Dedifferentiated amniotic fluid mesenchymal stem cell (primary cell): ENCODE measurements around the gene ESPL1.
A peak's percentile ranks its signal among the peaks of the same experiment; 100 is the strongest.

ENCODE experiments used
- DNase-seq: peaks from one replicate; pipeline ENCODE4 v3.0.0-alpha.2; 2016; ENCODE audit errors: extremely low spot score

The ESPL1 gene

GRCh38 chr12:53267999-53268629, at the start of gene ESPL1:
TSS of gene ESPL1 (plus strand) at chr12:53268299. CDS start at chr12:53268767, 468 bp downstream.
- peak; percentile 45 for DNase-seq

GRCh38 chr12:53218551-53219291, 49.4 kb upstream of the ESPL1 start:
- peak; percentile 47 for DNase-seq

DNA sequence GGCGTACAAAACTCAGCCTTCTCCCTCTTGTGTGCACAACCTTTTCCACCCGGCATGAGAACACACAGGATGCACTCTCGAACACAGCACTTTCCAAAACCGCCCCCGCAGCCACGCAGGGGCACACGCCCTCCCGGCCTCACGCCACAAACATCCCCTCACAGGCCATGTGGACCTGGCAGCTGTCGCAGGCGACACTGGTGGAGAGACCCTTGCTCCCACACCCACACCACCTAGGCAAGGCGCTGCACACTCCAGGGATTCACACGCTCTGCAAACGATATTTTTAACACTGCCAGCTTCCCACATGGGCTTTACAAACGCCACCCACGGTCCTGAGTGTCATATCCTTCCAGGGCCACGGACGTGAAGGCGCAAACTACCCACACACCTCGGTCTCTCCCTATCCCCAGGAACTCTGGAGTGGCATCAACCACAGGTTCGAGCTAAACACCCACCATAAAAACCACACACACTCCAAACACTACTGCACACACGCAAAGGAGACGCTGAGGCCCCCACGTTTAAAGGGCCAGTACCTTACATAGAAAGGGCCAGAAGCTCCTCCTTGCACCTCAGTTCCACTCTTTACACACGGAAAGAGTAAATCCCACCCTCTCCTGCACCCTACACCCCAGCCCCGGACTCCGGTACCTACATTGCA, 48.7 kb upstream of the ESPL1 start:
- DNase-seq: peak; percentile 42

DNA sequence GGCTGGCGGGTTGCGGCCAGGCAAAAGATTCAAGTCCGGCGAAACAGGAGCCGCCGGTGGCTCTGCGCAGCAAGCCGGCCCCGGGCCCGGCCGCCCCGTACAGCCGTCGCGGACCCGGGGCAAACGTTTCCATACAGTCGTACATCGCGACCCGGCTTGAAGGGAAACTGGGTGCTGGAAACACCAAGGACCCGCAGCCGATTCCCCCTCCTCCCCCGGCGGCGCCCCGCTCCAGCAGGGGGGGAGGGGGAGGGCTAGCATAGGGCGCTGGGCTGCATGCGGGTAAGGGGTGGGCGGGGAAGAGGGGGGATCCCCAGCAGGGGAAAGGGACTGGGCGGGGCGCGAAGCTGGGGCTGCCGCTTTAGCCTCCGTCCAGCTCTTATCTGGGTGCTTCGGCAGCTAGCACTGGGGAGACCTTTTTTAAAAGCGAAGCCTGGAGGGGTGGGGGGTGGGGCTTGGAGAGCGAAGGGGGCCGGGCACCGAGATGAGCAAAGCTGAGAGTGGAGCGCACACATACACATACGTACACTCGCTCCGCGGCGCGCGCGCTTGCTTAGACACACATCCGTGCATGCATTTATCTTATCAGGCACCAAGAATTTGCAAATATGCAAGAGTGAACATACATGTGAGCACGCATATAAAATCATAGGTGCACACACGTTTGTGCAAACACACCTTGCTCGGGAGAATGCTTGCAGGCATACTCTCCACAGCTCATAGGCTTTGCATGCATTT, 48.0 kb upstream of the ESPL1 start:
- DNase-seq: peak; percentile 45

DNA sequence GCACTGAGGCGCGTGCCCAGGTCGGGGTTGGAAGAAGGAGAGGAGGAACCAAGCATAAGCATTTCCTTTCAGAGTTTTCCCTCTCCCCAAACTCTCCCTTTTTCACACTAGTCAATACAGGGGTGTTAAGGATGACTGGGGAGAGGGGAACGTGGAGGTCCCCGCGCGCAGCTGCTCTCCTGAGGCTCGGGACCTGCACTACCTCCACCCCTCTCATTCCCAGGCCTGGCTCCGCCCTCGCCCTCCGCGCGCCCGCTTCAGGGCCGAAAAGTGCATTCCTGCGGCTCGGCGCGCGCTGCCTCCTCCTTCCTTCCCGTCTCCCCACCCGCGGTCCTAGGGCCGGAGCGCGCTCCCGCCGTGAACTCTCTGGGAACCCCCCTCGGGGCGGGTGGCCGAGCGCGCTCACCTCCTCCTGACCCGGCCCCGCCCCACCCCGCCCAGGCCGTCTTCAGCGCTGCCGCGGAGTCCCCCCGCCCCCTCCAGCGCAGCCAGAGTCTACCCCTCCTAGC, 47.4 kb upstream of the ESPL1 start:
- DNase-seq: peak; percentile 86

DNA sequence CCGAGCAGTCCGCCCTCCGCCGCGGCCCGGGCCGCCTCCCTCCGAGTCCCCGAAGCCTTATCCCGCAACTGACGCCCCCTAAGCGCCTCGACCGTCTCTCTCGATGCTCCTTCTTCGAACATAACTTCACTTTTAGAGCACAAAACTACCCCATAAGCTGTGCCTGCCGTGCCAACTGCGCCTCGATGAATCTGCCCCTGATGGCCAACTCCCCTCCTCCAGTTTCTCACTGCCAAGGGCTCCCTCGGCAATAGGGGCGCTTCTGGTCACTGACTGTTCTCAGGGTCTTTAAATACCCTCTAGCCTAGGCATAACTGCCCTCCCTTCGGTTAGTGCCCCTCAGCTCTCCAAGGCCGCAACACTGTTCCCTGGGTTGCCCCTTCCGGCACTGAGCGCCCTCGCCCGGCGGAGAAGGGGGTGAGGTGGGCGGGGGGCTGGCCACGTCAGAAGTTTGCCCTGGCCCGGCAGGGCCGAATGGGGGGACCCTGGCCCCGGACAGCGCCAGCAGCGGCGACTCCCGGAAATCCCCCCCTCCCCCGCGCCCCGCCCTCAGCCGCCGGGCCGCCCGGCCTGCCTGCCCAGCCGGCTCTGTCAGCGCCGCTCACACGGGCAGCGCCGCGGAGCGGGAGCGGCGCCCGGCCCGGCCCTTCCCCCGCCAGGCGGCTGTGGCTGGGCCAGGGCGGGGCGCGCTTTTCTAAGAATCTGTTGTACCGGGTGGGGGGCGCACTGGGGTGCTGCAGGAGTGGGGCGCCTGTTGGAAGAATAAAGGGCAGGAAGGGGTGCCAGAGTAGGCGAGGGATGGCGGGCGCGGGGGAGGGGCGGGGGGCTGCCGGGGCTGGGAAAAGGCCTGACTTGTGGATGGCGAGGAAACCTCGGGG, 46.7 kb upstream of the ESPL1 start:
- no peak for DNase-seq

DNA sequence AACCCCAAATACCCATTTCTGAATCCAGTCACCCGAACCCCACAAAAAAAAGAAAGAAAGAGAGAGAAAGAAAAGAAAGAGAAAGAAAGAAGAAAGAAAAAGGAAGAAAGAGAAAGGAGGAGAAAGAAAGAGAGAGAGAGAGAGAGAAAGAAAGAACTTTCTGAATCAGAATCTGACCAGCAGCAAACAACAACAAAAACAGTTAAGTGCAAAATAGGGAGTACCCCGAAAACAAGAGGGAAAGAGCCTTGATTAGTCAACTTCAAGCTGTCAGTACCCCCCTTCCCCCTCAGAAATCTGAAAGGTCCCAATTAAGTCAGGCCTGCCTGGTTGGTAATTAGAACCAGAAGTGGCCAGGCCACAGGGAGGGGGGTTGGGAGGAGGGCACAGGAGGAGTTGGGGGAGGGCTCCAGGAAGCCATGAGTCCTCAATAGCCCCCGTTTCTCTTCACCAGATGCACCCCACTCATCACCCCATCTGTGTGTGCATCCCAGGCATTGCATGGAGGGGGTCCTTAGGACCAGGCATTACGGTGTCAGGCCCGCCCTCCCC, 45.9 kb upstream of the ESPL1 start:
- no peak for DNase-seq

DNA sequence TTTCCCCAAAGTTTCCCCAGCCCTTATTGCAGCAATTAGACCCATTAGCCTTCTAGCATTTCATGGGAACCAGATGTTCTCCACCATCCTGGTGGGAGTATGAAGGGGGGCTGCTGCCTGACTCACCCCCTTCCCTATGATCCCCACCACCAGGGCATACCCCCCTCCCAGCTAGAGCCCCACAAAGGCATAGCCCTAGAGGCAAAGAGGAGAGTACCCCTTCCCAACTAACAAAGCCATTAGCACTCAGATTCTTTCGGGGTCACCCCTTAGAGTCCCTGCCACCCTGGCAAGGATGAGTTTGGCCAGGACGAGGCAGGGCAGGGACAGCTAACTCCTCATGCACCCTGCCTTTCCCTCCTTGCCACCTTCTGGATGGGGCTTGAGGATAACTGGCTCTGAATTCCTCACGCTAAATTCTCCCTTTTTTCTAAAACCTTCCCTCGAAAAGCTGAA, 45.3 kb upstream of the ESPL1 start:
- DNase-seq: no peak

GRCh38 chr12:53223389-53224060, 44.6 kb upstream of the ESPL1 start:
- DNase-seq: peak; percentile 52

- no peak for DNase-seq
Observed at GRCh38 chr12:53224061-53224896, 43.8 kb upstream of the ESPL1 start.

DNA sequence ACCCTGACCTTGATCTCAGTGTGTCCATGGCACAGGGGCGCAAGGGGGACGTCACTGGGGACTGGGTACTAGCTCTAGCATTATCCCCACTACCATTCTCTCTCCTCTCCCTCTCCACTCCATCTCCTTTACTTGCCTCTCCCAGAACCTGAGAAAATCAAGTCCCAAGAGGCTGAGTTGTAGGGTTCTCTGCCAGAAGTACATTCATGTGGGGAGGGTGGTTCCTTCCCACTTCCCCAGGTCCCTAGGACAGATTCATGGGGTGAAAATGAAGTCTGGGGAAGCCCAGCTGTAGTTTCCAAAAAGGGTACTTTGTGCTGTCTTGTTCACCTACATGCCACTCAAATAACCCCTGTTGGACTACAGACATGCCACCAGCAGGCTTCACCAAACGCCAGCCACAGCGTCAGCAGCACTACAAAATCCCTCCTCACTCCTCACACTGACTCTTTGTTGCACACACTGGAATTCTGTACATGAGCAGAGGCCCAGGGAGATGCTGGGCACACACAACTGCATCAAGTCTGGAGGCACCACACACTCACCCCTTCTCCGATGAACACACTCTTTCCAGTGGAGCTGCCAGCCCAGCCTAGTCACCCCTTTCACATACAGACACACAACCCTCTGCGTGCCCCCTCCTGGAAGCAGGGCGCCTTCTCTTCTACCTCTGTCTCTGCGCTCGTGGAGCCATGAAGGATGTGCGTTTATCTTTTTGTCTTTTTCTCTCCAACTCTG, 43.0 kb upstream of the ESPL1 start:
- no peak for DNase-seq

- no peak for DNase-seq
Observed at GRCh38 chr12:53225635-53226424, 42.3 kb upstream of the ESPL1 start.

DNA sequence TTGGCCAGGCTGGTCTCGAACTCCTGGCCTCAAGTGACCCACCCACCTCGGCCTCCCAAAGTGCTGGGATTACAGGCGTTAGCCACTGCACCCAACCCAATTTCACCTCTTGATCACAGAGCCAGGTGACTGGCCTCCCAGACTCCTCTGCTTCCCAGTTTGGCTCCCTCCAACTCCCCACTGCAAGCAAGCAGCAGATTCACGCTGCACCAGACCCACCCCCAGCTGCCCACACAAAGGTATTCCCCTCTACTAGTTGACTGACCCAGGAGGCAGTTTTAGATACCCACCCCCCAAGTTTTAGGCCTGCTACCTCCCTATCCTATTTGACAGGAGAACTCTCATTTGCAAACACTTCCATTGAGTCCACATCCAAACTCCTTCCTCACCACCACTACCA, 41.3 kb upstream of the ESPL1 start:
- DNase-seq: no peak

- DNase-seq: no peak
Observed at GRCh38 chr12:53227341-53227740, 40.8 kb upstream of the ESPL1 start.

DNA sequence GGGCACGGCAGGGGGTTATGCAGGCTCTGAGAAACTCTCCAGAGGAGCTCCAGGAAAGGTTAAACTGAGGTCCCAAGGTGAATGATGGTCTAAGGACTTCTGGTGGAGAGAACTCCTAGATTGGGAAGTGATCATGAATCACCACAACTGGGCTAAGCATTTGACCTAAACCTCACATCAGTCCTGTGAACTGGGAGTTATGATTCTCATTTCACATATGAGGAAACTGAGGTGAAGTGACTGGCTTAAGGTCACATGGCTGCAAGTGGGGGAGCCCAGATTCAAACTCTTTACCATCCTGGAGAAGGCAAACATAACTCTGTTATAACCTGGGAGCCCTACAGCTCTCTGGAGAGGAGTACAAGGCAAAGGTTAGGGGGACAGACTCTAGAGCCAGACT, 40.3 kb upstream of the ESPL1 start:
- DNase-seq: no peak

- DNase-seq: no peak
Observed at GRCh38 chr12:53229454-53229853, 38.6 kb upstream of the ESPL1 start.

DNA sequence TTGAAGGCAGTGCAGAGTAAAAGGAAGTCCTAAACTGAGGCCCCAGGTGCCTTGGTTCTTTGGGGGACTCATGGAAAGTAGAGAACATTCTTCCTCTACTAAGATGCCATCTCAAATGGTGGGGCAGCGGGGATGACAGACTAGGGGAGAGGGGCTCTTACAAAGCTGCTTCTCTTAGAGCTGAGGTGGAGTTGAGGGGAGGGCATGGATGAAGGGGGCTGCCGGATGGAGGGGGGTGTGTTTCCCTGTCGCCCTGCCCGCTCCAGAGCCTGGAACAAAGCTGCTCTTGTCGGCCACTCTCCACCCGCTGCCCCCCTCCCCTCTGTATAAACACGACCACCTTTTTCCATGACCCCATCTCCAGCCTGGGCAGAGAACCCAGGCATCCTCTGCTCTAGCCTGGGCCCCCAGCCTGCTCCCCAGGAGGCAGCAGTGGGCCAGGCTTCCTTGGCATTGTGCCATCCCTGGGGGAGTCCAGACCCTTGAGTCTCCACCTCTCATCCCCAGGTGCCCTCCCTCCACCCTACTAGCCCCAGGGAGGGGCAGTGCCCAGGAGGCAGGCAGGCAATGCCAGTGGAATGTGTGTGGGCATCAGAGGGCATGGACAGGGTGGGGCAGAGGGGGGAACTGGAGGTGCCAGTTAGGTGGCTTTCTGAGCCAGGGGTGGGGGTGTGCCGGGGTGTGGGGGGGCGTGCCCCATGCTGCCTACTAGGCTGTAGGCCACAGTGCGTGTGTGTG, 37.8 kb upstream of the ESPL1 start:
- no peak for DNase-seq
